Esophagus squamous epithelium (tissue), 4 donors: ENCODE data around the gene VIT.

ENCODE experiments used
- POLR2A ChIP-seq, 4 donors: fragments of 450-650 bp; IDR thresholded peaks; one replicate each; pipeline ENCODE4 v1.6.1; 2017; ENCODE audit warnings: antibody characterized with exemption in 4 of 4, mild to moderate bottlenecking in 4 of 4, moderate library complexity in 3 of 4
- TF ChIP-seq, protein P1 (sequence below), 6 experiments: fragments of 450-650 bp in 4 of 6; fragments of 200-600 bp in 2 of 6; sonication (generic) in 2 of 6; IDR thresholded peaks; one replicate each; pipeline ENCODE4 v1.5.1; 2016 to 2019; ENCODE audit warnings: antibody characterized with exemption in 6 of 6, mild to moderate bottlenecking in 4 of 6, moderate library complexity in 4 of 6

- TF ChIP-seq, protein P1, sequence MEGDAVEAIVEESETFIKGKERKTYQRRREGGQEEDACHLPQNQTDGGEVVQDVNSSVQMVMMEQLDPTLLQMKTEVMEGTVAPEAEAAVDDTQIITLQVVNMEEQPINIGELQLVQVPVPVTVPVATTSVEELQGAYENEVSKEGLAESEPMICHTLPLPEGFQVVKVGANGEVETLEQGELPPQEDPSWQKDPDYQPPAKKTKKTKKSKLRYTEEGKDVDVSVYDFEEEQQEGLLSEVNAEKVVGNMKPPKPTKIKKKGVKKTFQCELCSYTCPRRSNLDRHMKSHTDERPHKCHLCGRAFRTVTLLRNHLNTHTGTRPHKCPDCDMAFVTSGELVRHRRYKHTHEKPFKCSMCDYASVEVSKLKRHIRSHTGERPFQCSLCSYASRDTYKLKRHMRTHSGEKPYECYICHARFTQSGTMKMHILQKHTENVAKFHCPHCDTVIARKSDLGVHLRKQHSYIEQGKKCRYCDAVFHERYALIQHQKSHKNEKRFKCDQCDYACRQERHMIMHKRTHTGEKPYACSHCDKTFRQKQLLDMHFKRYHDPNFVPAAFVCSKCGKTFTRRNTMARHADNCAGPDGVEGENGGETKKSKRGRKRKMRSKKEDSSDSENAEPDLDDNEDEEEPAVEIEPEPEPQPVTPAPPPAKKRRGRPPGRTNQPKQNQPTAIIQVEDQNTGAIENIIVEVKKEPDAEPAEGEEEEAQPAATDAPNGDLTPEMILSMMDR (IDR thresholded peaks at IDR 0.05), result no peak
- TF ChIP-seq POLR2A (IDR thresholded peaks at IDR 0.05), result no peak
Measured at GRCh38 chr2:36680012-36680411, 16.5 kb upstream of the VIT start.
